ENCODE measurements around the gene PITX1.

GRCh38 chr5:135053278-135053677 is 19.2 kb upstream of the PITX1 start:
- TF ChIP-seq CTCF (CRISPR knock-in tag; IDR thresholded peaks at IDR 0.05) = no peak
- no peak for TF ChIP-seq ZNF274 (CRISPR knock-in tag; IDR thresholded peaks at IDR 0.05)
- no peak for TF ChIP-seq CEBPB (IDR thresholded peaks at IDR 0.05; ENCODE audit: borderline replicate concordance, low read depth, low read length)
- TF ChIP-seq ARID3A (IDR thresholded peaks at IDR 0.05; ENCODE audit: low read depth, low read length) = no peak
- TF ChIP-seq HCFC1 (IDR thresholded peaks at IDR 0.05; ENCODE audit: low read depth, low read length) = no peak
- TF ChIP-seq MXD4 (CRISPR knock-in tag; IDR thresholded peaks at IDR 0.05) = no peak
- TF ChIP-seq ZNF136 (CRISPR knock-in tag; IDR thresholded peaks at IDR 0.05; ENCODE audit: low read depth) = no peak
- no peak for TF ChIP-seq ZNF615 (CRISPR knock-in tag; IDR thresholded peaks at IDR 0.05; ENCODE audit: borderline replicate concordance)
- TF ChIP-seq SOX6 (IDR thresholded peaks at IDR 0.05) = no peak
- TF ChIP-seq SOX6 (CRISPR knock-in tag; IDR thresholded peaks at IDR 0.05) = no peak
- TF ChIP-seq FOXA3 (CRISPR knock-in tag; IDR thresholded peaks at IDR 0.05) = no peak
- no peak for TF ChIP-seq CEBPZ (IDR thresholded peaks at IDR 0.05; ENCODE audit: low read length)
- TF ChIP-seq ATF1 (CRISPR knock-in tag; IDR thresholded peaks at IDR 0.05) = no peak
- TF ChIP-seq TCF7L2 (IDR thresholded peaks at IDR 0.05; ENCODE audit: low read depth, low read length) = no peak
